Measurements from ENCODE around the gene MGAT1.
A peak's percentile ranks its signal among the peaks of the same experiment; 100 is the strongest.
"Not testable (repeated sequence)": the region's sequence is repeated elsewhere in the genome, so short reads cannot be mapped to it uniquely, and the experiment has no call there.

MGAT1 gene

DNA sequence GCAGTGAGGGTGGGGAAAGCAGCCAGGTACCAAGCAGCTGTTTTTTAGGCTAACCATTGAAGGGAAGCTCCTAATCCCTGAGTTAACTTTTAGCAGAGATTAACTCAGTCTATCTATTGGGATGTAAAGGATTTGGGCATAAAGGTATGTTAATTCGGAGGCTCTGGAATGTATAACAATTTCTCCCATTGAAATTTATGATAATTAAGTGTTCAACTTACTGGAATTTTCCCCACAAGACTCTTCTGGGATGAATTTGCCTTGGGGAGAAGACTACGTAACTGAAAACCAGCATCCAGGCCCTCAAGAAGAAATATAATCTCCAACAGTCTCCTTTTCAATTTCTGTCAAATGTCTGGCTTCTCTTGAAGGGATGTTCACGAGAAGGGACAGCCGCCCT is 34.9 kb upstream of the MGAT1 start:
- no peaks in the 10 kb centered on the region for H3K27me3 ChIP-seq (ENCODE audit: control insufficient read depth in 5 of 5, insufficient read depth in 4 of 5, low read length in 5 of 5)
- no peak overlapping the region for H3K9ac ChIP-seq (ENCODE audit: low read length in 5 of 5)
- H3K27ac ChIP-seq (ENCODE audit: low read depth, low read length) = no peak overlapping the region
- H3K9me3 ChIP-seq (ENCODE audit: control insufficient read depth in 5 of 5, low read length in 5 of 5) = peaks cover 0 to 3% (median 0%) of the 10 kb centered on the region in 5 donors
- H3K4me1 ChIP-seq (ENCODE audit: control insufficient read depth in 5 of 5, insufficient read depth in 5 of 5, low read length in 5 of 5) = peaks cover under 1 to 23% (median 18%) of the 10 kb centered on the region in 5 donors
- no peak overlapping the region for H3K4me3 ChIP-seq (ENCODE audit: low read depth in 1 of 5, low read length in 5 of 5)
- peaks cover 5 to 43% (median 33%) of the 10 kb centered on the region in 5 donors for H3K36me3 ChIP-seq (ENCODE audit: control insufficient read depth in 5 of 5, insufficient read depth in 5 of 5, low read length in 5 of 5)

DNA sequence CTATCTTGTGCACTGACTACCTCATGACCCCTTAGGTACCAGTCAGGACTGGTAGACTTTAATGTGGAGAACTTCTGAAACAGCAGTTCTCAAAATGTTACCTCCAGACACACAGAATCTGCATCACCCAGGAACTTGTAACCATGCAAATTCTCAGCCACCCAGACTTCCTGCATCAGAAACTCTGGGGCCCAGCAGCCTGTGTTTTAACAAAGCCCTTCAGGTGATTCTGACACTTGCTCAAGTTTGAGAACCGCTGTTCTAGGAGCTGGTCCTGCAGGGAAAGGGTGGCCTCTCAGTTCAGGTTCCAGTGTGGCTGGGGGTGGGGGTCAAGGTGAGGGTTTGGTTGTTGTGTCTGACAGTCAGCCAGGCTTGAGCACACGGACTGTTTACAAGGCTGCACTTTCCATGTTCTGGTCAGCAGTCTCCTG is 30.0 kb upstream of the MGAT1 start:
- no peaks in the 10 kb centered on the region for H3K27me3 ChIP-seq (ENCODE audit: control insufficient read depth in 5 of 5, insufficient read depth in 4 of 5, low read length in 5 of 5)
- H3K27ac ChIP-seq (ENCODE audit: low read depth, low read length) = peak overlapping the region; percentile 96
- peak overlapping the region in 4 of 5 donors; percentile 93 to 99 (median 98) for H3K4me3 ChIP-seq (ENCODE audit: low read depth in 1 of 5, low read length in 5 of 5)
- H3K9ac ChIP-seq (ENCODE audit: low read length in 5 of 5) = peak overlapping the region in 3 of 5 donors; percentile 88 to 94 (median 88)
- peaks cover 0 to 4% (median 0%) of the 10 kb centered on the region in 5 donors for H3K9me3 ChIP-seq (ENCODE audit: control insufficient read depth in 5 of 5, low read length in 5 of 5)
- peaks cover 9 to 54% (median 45%) of the 10 kb centered on the region in 5 donors for H3K4me1 ChIP-seq (ENCODE audit: control insufficient read depth in 5 of 5, insufficient read depth in 5 of 5, low read length in 5 of 5)
- H3K36me3 ChIP-seq (ENCODE audit: control insufficient read depth in 5 of 5, insufficient read depth in 5 of 5, low read length in 5 of 5) = peaks cover 5 to 36% (median 35%) of the 10 kb centered on the region in 5 donors

DNA sequence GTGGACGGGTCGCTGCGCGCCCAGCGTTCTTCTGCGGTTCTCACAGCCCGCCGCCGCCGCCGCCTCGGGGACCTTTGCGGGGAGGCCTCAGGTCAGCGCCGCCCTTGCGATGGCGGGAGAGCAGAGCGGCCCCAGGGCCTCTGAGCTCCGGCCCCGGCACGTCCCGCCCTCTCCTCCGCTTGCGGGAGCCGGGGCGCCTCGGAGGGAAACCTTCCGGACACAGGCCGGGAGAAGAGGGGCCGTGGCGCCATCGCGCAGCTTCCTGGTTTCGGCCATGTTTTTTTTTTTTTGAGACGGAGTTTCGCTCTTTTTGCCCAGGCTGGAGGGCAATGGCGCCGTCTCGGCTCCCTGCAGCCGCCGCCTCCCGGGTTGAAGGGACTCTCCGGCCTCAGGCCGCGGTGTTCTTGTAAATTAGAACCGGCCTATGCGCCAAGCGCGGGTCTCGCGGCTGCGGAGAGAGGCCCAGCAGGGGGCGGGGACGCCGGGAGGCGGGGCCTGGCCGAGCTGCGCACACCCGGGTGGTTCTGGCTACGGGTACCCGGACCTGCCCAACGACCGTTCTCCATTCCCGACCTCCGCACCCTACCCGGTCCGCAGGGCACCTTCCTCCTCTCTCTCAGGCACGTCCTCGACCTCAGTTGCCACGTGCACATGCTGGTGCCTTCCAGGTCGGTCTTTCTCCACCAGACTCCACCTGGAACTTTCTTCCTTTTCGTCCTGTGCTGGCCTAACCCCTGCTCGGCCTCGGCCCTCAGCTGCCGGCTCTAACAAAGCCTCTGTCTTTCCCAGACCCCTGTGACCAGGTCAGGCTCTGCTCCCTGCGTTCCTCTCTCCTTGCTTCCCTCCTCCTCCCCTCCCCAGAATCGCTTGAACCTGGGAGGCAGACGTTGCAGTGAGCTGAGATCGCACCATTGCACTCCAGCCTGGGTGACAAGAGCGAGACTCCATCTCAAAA is 28.8 kb upstream of the MGAT1 start:
- Histone ChIP-seq H3K4me3 (ENCODE audit: low read depth in 1 of 5, low read length in 5 of 5) (peak overlapping the region; percentile 78 to 99 (median 98)), H3K4me1 (ENCODE audit: control insufficient read depth in 5 of 5, insufficient read depth in 5 of 5, low read length in 5 of 5) (peaks cover 9 to 63% (median 47%) of the 10 kb centered on the region in 5 donors)

DNA sequence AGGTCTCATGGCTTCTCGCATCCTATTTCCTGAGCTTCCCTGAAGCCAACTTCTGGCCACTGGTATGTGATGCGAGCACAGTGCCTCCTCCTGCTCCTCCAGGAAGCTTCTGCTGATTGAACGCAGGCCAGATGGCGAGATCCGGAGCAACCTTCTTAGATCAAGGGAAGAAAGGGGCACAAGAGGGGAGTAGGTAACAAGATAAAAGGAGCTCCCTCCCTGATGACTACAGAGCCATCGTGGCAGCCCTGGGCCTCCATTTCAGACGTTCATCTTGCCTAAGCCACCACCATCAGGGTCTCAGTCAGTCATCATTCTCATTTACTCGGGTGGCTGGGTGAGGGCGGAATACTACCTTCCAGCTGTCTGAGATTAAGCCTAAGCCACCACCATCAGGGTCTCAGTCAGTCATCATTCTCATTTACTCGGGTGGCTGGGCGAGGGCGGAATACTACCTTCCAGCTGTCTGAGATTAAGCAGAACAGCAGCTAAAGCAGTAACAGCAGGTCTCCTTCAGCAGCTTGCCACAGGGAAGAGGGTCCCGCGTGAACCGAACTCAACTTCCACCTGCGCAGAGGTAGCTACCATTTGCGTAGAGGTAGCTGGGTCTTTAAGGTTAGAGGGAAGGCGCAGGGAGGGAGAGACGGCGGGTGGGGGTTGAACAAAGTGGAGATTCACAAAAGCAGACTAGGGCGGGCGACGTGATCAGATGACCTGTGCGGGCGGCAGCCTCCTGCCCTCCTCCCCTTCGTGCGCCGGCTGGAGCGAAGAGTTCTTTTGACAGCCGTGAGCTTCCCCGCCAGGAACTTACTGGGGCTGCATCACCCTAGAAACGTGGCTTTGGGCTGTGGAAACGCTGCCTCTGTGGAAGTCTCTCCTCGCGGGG is 27.9 kb upstream of the MGAT1 start:
- Histone ChIP-seq H3K9ac (ENCODE audit: low read length in 5 of 5) (peak overlapping the region; percentile 88 to 94 (median 88)), H3K4me1 (ENCODE audit: control insufficient read depth in 5 of 5, insufficient read depth in 5 of 5, low read length in 5 of 5) (peaks cover 16 to 73% (median 57%) of the 10 kb centered on the region in 5 donors), H3K27me3 (ENCODE audit: control insufficient read depth in 5 of 5, insufficient read depth in 4 of 5, low read length in 5 of 5) (no peaks in the 10 kb centered on the region), H3K27ac (ENCODE audit: low read depth, low read length) (peak overlapping the region; percentile 96), H3K36me3 (ENCODE audit: control insufficient read depth in 5 of 5, insufficient read depth in 5 of 5, low read length in 5 of 5) (peaks cover 5 to 17% (median 14%) of the 10 kb centered on the region in 5 donors), H3K4me3 (ENCODE audit: low read depth in 1 of 5, low read length in 5 of 5) (peak overlapping the region; percentile 78 to 99 (median 98)), H3K9me3 (ENCODE audit: control insufficient read depth in 5 of 5, low read length in 5 of 5) (peaks cover 0 to 4% (median 0%) of the 10 kb centered on the region in 5 donors)

More for the DNA sequence above, 28.8 kb upstream of the MGAT1 start:
- Histone ChIP-seq H3K27ac (ENCODE audit: low read depth, low read length) (peak overlapping the region; percentile 96), H3K36me3 (ENCODE audit: control insufficient read depth in 5 of 5, insufficient read depth in 5 of 5, low read length in 5 of 5) (peaks cover 5 to 25% (median 24%) of the 10 kb centered on the region in 5 donors), H3K27me3 (ENCODE audit: control insufficient read depth in 5 of 5, insufficient read depth in 4 of 5, low read length in 5 of 5) (no peaks in the 10 kb centered on the region), H3K9me3 (ENCODE audit: control insufficient read depth in 5 of 5, low read length in 5 of 5) (peaks cover 0 to 4% (median 0%) of the 10 kb centered on the region in 5 donors), H3K9ac (ENCODE audit: low read length in 5 of 5) (peak overlapping the region; percentile 88 to 94 (median 88))

DNA sequence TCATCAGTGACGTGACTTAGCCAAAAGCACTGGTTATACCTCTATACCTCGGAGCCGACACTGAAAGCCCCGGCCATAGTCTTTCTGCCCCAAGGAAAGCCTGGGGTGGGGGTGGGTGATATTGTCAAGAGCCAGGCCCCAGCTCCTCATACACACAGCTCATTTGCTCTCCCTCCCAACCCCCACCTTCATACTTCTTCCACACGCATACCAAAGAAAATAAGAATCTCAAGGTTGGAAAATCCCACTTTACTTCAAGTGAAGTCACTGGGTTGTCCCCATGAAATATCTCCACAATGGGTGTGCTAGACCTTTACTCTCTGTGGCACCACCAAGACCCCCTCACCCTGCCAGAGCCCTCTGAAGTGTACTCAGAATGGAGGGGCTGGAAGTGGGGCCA is 27.1 kb upstream of the MGAT1 start:
- peak overlapping the region; percentile 78 to 99 (median 98) for H3K4me3 ChIP-seq (ENCODE audit: low read depth in 1 of 5, low read length in 5 of 5)
- H3K9ac ChIP-seq (ENCODE audit: low read length in 5 of 5) = peak overlapping the region in 4 of 5 donors; percentile 88 to 94 (median 88)
- no peaks in the 10 kb centered on the region for H3K27me3 ChIP-seq (ENCODE audit: control insufficient read depth in 5 of 5, insufficient read depth in 4 of 5, low read length in 5 of 5)
- peaks cover 0 to 4% (median 0%) of the 10 kb centered on the region in 5 donors for H3K9me3 ChIP-seq (ENCODE audit: control insufficient read depth in 5 of 5, low read length in 5 of 5)
- peaks cover 2 to 9% (median 7%) of the 10 kb centered on the region in 5 donors for H3K36me3 ChIP-seq (ENCODE audit: control insufficient read depth in 5 of 5, insufficient read depth in 5 of 5, low read length in 5 of 5)
- peaks cover 20 to 74% (median 60%) of the 10 kb centered on the region in 5 donors for H3K4me1 ChIP-seq (ENCODE audit: control insufficient read depth in 5 of 5, insufficient read depth in 5 of 5, low read length in 5 of 5)
- peak overlapping the region; percentile 96 for H3K27ac ChIP-seq (ENCODE audit: low read depth, low read length)

DNA sequence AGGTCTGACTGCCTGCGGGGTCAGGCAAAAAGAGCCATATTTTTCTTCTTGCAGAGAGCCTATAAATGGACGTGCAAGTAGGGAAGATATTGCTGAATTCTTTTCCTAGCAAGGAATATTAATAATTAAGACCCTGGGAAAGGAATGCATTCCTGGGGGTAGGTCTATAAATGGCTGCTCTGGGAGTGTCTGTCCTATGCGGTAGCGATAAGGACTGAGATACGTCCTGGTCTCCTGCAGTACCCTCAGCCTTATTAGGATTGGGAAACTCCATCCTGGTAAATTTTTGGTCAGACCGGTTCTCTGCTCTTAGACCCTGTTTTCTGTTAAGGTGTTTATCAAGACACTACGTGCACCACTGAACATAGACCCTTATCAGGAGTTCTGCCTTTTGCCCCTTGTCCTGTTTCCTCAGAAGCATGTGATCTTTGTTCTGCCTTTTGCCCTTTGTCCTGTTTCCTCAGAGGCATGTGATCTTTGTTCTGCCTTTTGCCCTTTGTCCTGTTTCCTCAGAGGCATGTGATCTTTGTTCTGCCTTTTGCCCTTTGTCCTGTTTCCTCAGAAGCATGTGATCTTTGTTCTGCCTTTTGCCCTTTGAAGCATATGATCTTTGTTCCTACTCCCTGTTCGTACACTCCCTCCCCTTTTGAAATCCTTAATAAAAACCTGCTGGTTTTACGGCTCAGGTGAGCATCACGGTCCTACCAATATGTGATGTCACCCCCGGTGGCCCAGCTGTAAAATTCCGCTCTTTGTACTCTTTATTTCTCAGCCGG is 26.3 kb upstream of the MGAT1 start:
- peaks cover 20 to 79% (median 62%) of the 10 kb centered on the region in 5 donors for H3K4me1 ChIP-seq (ENCODE audit: control insufficient read depth in 5 of 5, insufficient read depth in 5 of 5, low read length in 5 of 5)
- H3K36me3 ChIP-seq (ENCODE audit: control insufficient read depth in 5 of 5, insufficient read depth in 5 of 5, low read length in 5 of 5); H3K9me3 ChIP-seq (ENCODE audit: control insufficient read depth in 5 of 5, low read length in 5 of 5); H3K27me3 ChIP-seq (ENCODE audit: control insufficient read depth in 5 of 5, insufficient read depth in 4 of 5, low read length in 5 of 5): not testable (repeated sequence)
- peak overlapping the region in 1 of 5 donors; percentile 94 for H3K9ac ChIP-seq (ENCODE audit: low read length in 5 of 5)
- peak overlapping the region; percentile 96 for H3K27ac ChIP-seq (ENCODE audit: low read depth, low read length)
- H3K4me3 ChIP-seq (ENCODE audit: low read depth in 1 of 5, low read length in 5 of 5) = peak overlapping the region in 2 of 5 donors; percentile 78 to 98

DNA sequence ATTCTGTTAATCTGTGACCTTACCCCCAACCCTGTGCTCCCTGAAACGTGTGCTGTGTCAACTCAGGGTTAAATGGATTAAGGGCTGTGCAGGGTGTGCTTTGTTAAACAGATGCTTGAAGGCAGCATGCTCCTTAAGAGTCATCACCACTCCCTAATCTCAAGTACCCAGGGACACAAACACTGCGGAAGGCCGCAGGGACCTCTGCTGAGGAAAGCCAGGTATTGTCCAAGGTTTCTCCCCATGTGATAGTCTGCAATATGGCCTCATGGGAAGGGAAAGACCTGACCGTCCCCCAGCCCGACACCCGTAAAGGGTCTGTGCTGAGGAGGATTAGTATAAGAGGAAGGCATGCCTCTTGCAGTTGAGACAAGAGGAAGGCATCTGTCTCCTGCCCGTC is 24.8 kb upstream of the MGAT1 start:
- Histone ChIP-seq H3K27ac (ENCODE audit: low read depth, low read length) (peak overlapping the region; percentile 68), H3K4me1 (ENCODE audit: control insufficient read depth in 5 of 5, insufficient read depth in 5 of 5, low read length in 5 of 5) (peaks cover 19 to 73% (median 62%) of the 10 kb centered on the region in 5 donors)
- not testable (repeated sequence) for H3K27me3 ChIP-seq (ENCODE audit: control insufficient read depth in 5 of 5, insufficient read depth in 4 of 5, low read length in 5 of 5); H3K9ac ChIP-seq (ENCODE audit: low read length in 5 of 5); H3K36me3 ChIP-seq (ENCODE audit: control insufficient read depth in 5 of 5, insufficient read depth in 5 of 5, low read length in 5 of 5); H3K4me3 ChIP-seq (ENCODE audit: low read depth in 1 of 5, low read length in 5 of 5); H3K9me3 ChIP-seq (ENCODE audit: control insufficient read depth in 5 of 5, low read length in 5 of 5)

DNA sequence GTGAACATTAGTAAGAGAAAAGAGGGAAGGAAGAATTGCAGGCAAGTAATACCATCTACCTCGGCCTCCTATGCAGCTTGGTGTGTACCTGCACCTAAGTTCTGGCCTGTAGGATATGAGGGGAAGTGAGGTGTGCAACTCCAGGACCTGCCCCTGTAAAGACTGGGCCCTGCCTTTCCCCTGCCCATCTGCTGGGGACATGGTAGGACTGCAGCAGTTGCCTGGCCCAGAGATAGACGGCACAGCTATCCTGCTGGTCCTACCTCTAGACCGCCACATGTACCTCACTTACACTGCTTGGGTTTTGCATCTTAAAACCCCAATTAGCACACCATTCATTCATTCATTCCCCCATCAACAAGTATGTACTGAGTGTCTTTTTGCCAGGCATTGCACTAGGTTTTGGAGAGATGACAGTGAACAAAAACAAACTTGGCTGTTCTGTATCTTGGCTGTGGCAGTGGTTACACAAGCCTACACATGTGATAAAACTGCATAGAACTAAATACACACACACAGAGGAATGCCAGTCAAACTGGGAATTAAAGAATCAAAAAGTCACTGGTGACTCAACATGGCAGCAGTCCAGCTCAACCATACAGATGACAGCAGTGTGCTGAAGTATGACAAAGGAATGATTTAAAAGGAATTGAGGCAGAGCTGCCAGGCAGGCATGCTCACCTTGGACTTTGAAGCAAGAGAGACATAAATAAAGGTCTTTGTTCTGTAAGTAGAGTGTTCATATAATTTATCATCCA is 23.3 kb upstream of the MGAT1 start:
- Histone ChIP-seq H3K27ac (ENCODE audit: low read depth, low read length) (peak overlapping the region; percentile 68), H3K4me1 (ENCODE audit: control insufficient read depth in 5 of 5, insufficient read depth in 5 of 5, low read length in 5 of 5) (peaks cover 18 to 70% (median 60%) of the 10 kb centered on the region in 5 donors)

More for the DNA sequence above, 23.3 kb upstream of the MGAT1 start:
- Histone ChIP-seq H3K27me3 (ENCODE audit: control insufficient read depth in 5 of 5, insufficient read depth in 4 of 5, low read length in 5 of 5) (no peaks in the 10 kb centered on the region), H3K36me3 (ENCODE audit: control insufficient read depth in 5 of 5, insufficient read depth in 5 of 5, low read length in 5 of 5) (peaks cover 0 to 2% (median 0%) of the 10 kb centered on the region in 5 donors), H3K9ac (ENCODE audit: low read length in 5 of 5) (peak overlapping the region in 1 of 5 donors; percentile 17), H3K4me3 (ENCODE audit: low read depth in 1 of 5, low read length in 5 of 5) (no peak overlapping the region), H3K9me3 (ENCODE audit: control insufficient read depth in 5 of 5, low read length in 5 of 5) (peaks cover 0 to 4% (median 0%) of the 10 kb centered on the region in 5 donors)
